Upper lobe of left lung (tissue), 6 donors: Measurements from ENCODE around the gene HIRA. TPM values are rescaled to one million over a fixed set of nuclear protein-coding genes. Genes with fewer than 3 reads are reported as not detected.

ENCODE experiments used
- ATAC-seq, 2 donors: fragments of 200-7000 bp; cut with Tn5 transposase; one replicate each; pipeline ENCODE4 v1.9.1; 2022; ENCODE audit warnings: mild to moderate bottlenecking in 2 of 2, moderate library complexity in 2 of 2; ENCODE audit not compliant: low FRiP score in 2 of 2
- DNase-seq, 2 donors: peaks; one replicate each; pipeline ENCODE4 v3.0.0-alpha.2; 2019 to 2020
- H3K27ac ChIP-seq, 4 donors: fragments of 200-600 bp; sonication (generic); one replicate each; pipeline ENCODE4 v1.5.1; 2016 to 2019
- H3K27me3 ChIP-seq, 4 donors: fragments of 200-600 bp; sonication (generic); one replicate each; pipeline ENCODE4 v1.5.1; 2017 to 2019
- H3K36me3 ChIP-seq, 4 donors: fragments of 200-600 bp; sonication (generic); one replicate each; pipeline ENCODE4 v1.5.1; 2016 to 2019
- H3K4me1 ChIP-seq, 4 donors: fragments of 200-600 bp; sonication (generic); one replicate each; pipeline ENCODE4 v1.5.1; 2018 to 2019
- H3K4me3 ChIP-seq, 4 donors: fragments of 200-600 bp; sonication (generic); one replicate each; pipeline ENCODE4 v1.5.1; 2017 to 2019; ENCODE audit warnings: mild to moderate bottlenecking in 2 of 4, moderate library complexity in 1 of 4
- H3K9me3 ChIP-seq, 4 donors: fragments of 200-600 bp; sonication (generic); one replicate each; pipeline ENCODE4 v1.5.1; 2018 to 2019
- CTCF ChIP-seq, 6 experiments: fragments of 450-650 bp in 4 of 6; fragments of 200-600 bp in 2 of 6; sonication (generic) in 2 of 6; IDR thresholded peaks; one replicate each; pipeline ENCODE4 v1.5.1; 2016 to 2019; ENCODE audit warnings: antibody characterized with exemption in 6 of 6
- EP300 ChIP-seq, 4 donors: sonication (generic); formaldehyde crosslinking; IDR thresholded peaks; one replicate each; pipeline ENCODE4 v1.5.1; 2017; ENCODE audit warnings: antibody characterized with exemption in 4 of 4, control low read depth in 2 of 4
- POLR2A ChIP-seq, 4 donors: fragments of 450-650 bp; IDR thresholded peaks; one replicate each; pipeline ENCODE4 v1.5.1; 2016 to 2017; ENCODE audit warnings: antibody characterized with exemption in 4 of 4, mild to moderate bottlenecking in 2 of 4
- POLR2AphosphoS5 ChIP-seq, 2 donors: sonication (generic); formaldehyde crosslinking; IDR thresholded peaks; one replicate each; pipeline ENCODE4 v1.5.1; 2017; ENCODE audit warnings: antibody characterized with exemption in 2 of 2
- WGBS, 2 donors: methylation state at CpG; one replicate each; pipeline ENCODE4 v1.1.5; 2017 to 2018; 5-methylcytosine and 5-hydroxymethylcytosine counted together
- total RNA-seq, 6 donors: library from RNA; depleted of rRNA in 4 of 6; stranded (reverse); fragments of >200 nt in 4 of 6; gene quantifications; one replicate each; pipeline versions ENCODE4 v1.1.0 to v1.2.1, GENCODE V29; 2016 to 2021
- donor health status: DM: no; HTN: no; CAD: no; lungs with moderate emphysema.
- donor health status: DM: no; HTN: yes; CAD: no; lungs with severe emphysema.

The HIRA gene
- total RNA-seq, 6 donors from 2014 or later, result 9.9 to 27.5 (median 22.1) TPM

- Histone ChIP-seq H3K9me3 (no peaks in the 10 kb centered on the region), H3K36me3 (peaks cover 26 to 83% (median 74%) of the 10 kb centered on the region in 4 donors), H3K27me3 (no peaks in the 10 kb centered on the region), H3K4me1 (peaks cover 3 to 15% (median 12%) of the 10 kb centered on the region in 4 donors), H3K4me3 (no peak overlapping the region), H3K27ac (no peak overlapping the region)
- 91 to 96% methylated on average over 8 of the region's 8 CpGs for WGBS, 2 donors
- DNase-seq (no peak), ATAC-seq (no peak)
- TF ChIP-seq POLR2A (IDR thresholded peaks at IDR 0.05) (no peak), CTCF (IDR thresholded peaks at IDR 0.05) (no peak), EP300 (IDR thresholded peaks at IDR 0.05) (no peak), POLR2AphosphoS5 (IDR thresholded peaks at IDR 0.05) (no peak)
Measured at GRCh38 chr22:19472233-19472632, 40.7 kb upstream of the HIRA start.

- WGBS, 2 donors, result 85 to 90% methylated on average over 3 to 11 of the region's 11 CpGs
- Histone ChIP-seq H3K36me3 (peaks cover 33 to 90% (median 80%) of the 10 kb centered on the region in 4 donors), H3K4me3 (no peak overlapping the region), H3K4me1 (peaks cover 0 to 11% (median 8%) of the 10 kb centered on the region in 4 donors), H3K9me3 (no peaks in the 10 kb centered on the region), H3K27ac (no peak overlapping the region), H3K27me3 (no peaks in the 10 kb centered on the region)
- DNase-seq, result no peak
- TF ChIP-seq POLR2A (IDR thresholded peaks at IDR 0.05) (no peak), POLR2AphosphoS5 (IDR thresholded peaks at IDR 0.05) (no peak), CTCF (IDR thresholded peaks at IDR 0.05) (no peak), EP300 (IDR thresholded peaks at IDR 0.05) (no peak)
- ATAC-seq, result no peak
Measured at GRCh38 chr22:19471572-19471971, 40.0 kb upstream of the HIRA start.

GRCh38 chr22:19470010-19470409 lies 38.5 kb upstream of the HIRA start:
- WGBS, 2 donors, result 100% methylated on average over 2 of the region's 2 CpGs
- no peaks in the 10 kb centered on the region for H3K27me3 ChIP-seq
- H3K4me1 ChIP-seq, result no peaks in the 10 kb centered on the region
- no peak for ATAC-seq
- no peak overlapping the region for H3K27ac ChIP-seq
- H3K9me3 ChIP-seq, result no peaks in the 10 kb centered on the region
- H3K4me3 ChIP-seq, result no peak overlapping the region
- DNase-seq, result no peak
- TF ChIP-seq EP300 (IDR thresholded peaks at IDR 0.05), result no peak
- no peak for TF ChIP-seq POLR2A (IDR thresholded peaks at IDR 0.05)
- no peak for TF ChIP-seq CTCF (IDR thresholded peaks at IDR 0.05)
- TF ChIP-seq POLR2AphosphoS5 (IDR thresholded peaks at IDR 0.05), result no peak
- H3K36me3 ChIP-seq, result peaks cover 40 to 100% (median 92%) of the 10 kb centered on the region in 4 donors

- WGBS, 2 donors, result 92 to 93% methylated on average over 7 of the region's 7 CpGs
- TF ChIP-seq POLR2AphosphoS5 (IDR thresholded peaks at IDR 0.05) (no peak), CTCF (IDR thresholded peaks at IDR 0.05) (no peak), POLR2A (IDR thresholded peaks at IDR 0.05) (no peak), EP300 (IDR thresholded peaks at IDR 0.05) (no peak)
- H3K4me3 ChIP-seq, result no peak overlapping the region
- H3K27me3 ChIP-seq, result no peaks in the 10 kb centered on the region
- ATAC-seq, result no peak
- H3K36me3 ChIP-seq, result peaks cover 44 to 100% (median 92%) of the 10 kb centered on the region in 4 donors
- H3K27ac ChIP-seq, result no peak overlapping the region
- H3K4me1 ChIP-seq, result no peaks in the 10 kb centered on the region
- no peaks in the 10 kb centered on the region for H3K9me3 ChIP-seq
- no peak for DNase-seq
Measured at GRCh38 chr22:19469421-19469820, 37.9 kb upstream of the HIRA start.

GRCh38 chr22:19467912-19468311 lies 36.4 kb upstream of the HIRA start:
- Histone ChIP-seq H3K27me3 (no peaks in the 10 kb centered on the region), H3K4me1 (no peaks in the 10 kb centered on the region), H3K27ac (no peak overlapping the region), H3K4me3 (no peak overlapping the region), H3K9me3 (no peaks in the 10 kb centered on the region), H3K36me3 (peaks cover 39 to 100% (median 89%) of the 10 kb centered on the region in 4 donors)
- no peak for ATAC-seq
- DNase-seq, result no peak
- 95 to 98% methylated on average over 6 of the region's 6 CpGs for WGBS, 2 donors
- TF ChIP-seq EP300 (IDR thresholded peaks at IDR 0.05), result no peak
- TF ChIP-seq POLR2AphosphoS5 (IDR thresholded peaks at IDR 0.05), result no peak
- TF ChIP-seq POLR2A (IDR thresholded peaks at IDR 0.05), result no peak
- TF ChIP-seq CTCF (IDR thresholded peaks at IDR 0.05), result no peak
